ENCODE measurements around the gene GALNT1.
"Not testable (repeated sequence)": the region's sequence is repeated elsewhere in the genome, so short reads cannot be mapped to it uniquely, and the experiment has no call there.

GALNT1 gene

DNA sequence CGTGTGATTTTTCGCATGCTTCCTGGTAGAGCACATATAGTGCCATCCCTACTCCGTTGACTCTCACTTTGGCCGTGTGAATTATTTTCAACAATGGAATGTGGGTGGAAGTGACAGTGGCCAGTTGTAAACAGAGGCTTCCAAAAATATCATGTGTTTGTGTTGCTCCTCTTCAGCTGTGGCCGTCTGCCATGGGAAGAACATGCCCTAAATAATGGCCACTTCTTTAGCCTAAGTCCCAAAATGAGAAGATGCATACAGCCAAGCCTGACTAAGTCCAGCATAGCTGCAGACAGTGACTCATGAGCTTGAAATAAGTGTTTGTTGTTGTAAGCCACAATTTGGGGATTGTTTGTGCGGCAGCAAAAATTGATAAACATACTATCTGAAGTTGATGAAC lies 8.9 kb upstream of the GALNT1 start:
- Histone ChIP-seq H3K9ac (ENCODE audit: low read length) (no peak overlapping the region), H2AFZ (ENCODE audit: low read depth, low read length, severe bottlenecking) (no peak overlapping the region), H3K27ac (ENCODE audit: low read depth, low read length) (no peak overlapping the region), H3K27me3 (ENCODE audit: low read length) (no peaks in the 10 kb centered on the region), H3F3A (ENCODE audit: insufficient read depth) (no peaks in the 10 kb centered on the region), H3K79me2 (ENCODE audit: insufficient read depth, low read length) (no peaks in the 10 kb centered on the region), H3K9me3 (ENCODE audit: insufficient read depth, low read length) (peaks cover 9% of the 10 kb centered on the region; the same call in 1 of the 2 replicates), H4K20me1 (ENCODE audit: low read depth, low read length) (no peaks in the 10 kb centered on the region), H3K4me3 (ENCODE audit: insufficient read depth, low read length, poor library complexity, severe bottlenecking) (no peak overlapping the region), H3K9me2 (replicated peaks; ENCODE audit: insufficient read depth, low read length) (no peaks in the 10 kb centered on the region), H3K4me2 (ENCODE audit: low read depth, low read length, poor library complexity, severe bottlenecking) (no peak overlapping the region), H3K36me3 (ENCODE audit: low read length) (no peaks in the 10 kb centered on the region)
- no peak for TF ChIP-seq EZH2phosphoT487 (conservative IDR thresholded peaks at IDR 0.05; ENCODE audit: low read length)
- TF ChIP-seq, protein P1, sequence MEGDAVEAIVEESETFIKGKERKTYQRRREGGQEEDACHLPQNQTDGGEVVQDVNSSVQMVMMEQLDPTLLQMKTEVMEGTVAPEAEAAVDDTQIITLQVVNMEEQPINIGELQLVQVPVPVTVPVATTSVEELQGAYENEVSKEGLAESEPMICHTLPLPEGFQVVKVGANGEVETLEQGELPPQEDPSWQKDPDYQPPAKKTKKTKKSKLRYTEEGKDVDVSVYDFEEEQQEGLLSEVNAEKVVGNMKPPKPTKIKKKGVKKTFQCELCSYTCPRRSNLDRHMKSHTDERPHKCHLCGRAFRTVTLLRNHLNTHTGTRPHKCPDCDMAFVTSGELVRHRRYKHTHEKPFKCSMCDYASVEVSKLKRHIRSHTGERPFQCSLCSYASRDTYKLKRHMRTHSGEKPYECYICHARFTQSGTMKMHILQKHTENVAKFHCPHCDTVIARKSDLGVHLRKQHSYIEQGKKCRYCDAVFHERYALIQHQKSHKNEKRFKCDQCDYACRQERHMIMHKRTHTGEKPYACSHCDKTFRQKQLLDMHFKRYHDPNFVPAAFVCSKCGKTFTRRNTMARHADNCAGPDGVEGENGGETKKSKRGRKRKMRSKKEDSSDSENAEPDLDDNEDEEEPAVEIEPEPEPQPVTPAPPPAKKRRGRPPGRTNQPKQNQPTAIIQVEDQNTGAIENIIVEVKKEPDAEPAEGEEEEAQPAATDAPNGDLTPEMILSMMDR (IDR thresholded peaks at IDR 0.05; ENCODE audit: insufficient read depth, low read length, poor library complexity, severe bottlenecking) = no peak

DNA sequence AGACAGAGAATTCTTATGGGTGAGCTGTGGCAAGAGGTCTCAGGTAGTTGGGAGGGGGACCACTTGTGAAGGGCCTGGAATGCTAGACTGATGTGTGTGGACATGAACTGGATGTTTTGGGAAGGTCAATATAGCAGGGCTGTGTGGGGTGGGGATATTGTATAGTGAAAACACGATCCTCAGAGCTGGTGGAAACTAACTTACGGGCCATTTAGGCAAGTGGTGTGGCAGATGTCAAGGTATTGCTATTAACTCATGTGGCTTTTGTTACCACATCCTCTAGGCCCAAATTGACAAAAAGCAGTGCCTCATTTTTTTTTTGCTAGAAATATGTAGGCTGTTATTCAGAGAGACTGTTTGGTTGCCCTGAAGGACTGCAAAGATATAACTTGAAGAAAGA lies 8.0 kb upstream of the GALNT1 start:
- H4K20me1 ChIP-seq (ENCODE audit: low read depth, low read length) = no peaks in the 10 kb centered on the region
- H3K36me3 ChIP-seq (ENCODE audit: low read length) = no peaks in the 10 kb centered on the region
- no peaks in the 10 kb centered on the region for H3K79me2 ChIP-seq (ENCODE audit: insufficient read depth, low read length)
- no peaks in the 10 kb centered on the region for H3K27me3 ChIP-seq (ENCODE audit: low read length)
- H2AFZ ChIP-seq (ENCODE audit: low read depth, low read length, severe bottlenecking) = no peak overlapping the region
- no peak overlapping the region for H3K9ac ChIP-seq (ENCODE audit: low read length)
- H3K9me3 ChIP-seq (ENCODE audit: insufficient read depth, low read length) = peaks cover 9% of the 10 kb centered on the region; the same call in 1 of the 2 replicates
- no peak overlapping the region for H3K27ac ChIP-seq (ENCODE audit: low read depth, low read length)
- no peak overlapping the region for H3K4me3 ChIP-seq (ENCODE audit: insufficient read depth, low read length, poor library complexity, severe bottlenecking)
- no peaks in the 10 kb centered on the region for H3F3A ChIP-seq (ENCODE audit: insufficient read depth)
- H3K4me2 ChIP-seq (ENCODE audit: low read depth, low read length, poor library complexity, severe bottlenecking) = no peak overlapping the region
- TF ChIP-seq, protein P1 (IDR thresholded peaks at IDR 0.05; ENCODE audit: insufficient read depth, low read length, poor library complexity, severe bottlenecking) = no peak
- no peak for TF ChIP-seq EZH2phosphoT487 (conservative IDR thresholded peaks at IDR 0.05; ENCODE audit: low read length)
- H3K9me2 ChIP-seq (replicated peaks; ENCODE audit: insufficient read depth, low read length) = no peaks in the 10 kb centered on the region

DNA sequence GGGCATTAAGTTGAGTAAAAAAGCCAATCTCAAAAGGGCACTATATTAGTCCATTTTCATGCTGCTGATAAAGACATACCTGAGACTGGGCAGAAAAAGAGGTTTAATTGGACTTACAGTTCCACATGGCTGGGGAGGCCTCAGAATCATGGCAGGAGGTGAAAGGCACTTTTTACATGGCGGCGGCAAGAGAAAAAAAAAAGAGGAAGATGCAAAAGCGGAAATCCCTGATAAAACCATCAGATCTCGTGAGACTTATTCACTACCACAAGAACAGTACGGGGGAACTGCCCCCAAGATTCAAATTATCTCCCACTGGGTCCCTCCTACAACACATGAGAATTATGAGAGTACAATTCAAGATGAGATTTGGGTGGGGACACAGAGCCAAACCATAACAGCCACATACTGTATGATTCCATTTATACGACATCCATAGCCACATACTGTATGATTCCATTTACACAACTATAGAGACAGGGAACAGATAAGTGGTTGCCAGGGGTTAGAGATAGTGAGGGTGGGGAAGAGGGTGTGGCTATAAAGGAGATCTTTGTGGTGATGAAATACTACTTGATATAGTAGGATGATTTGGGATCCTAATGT lies 5.2 kb upstream of the GALNT1 start:
- not testable (repeated sequence) for H3K79me2 ChIP-seq (ENCODE audit: insufficient read depth, low read length); H3K27ac ChIP-seq (ENCODE audit: low read depth, low read length); H3K9me2 ChIP-seq (replicated peaks; ENCODE audit: insufficient read depth, low read length); H3K36me3 ChIP-seq (ENCODE audit: low read length); H3K4me2 ChIP-seq (ENCODE audit: low read depth, low read length, poor library complexity, severe bottlenecking); H4K20me1 ChIP-seq (ENCODE audit: low read depth, low read length); H3K4me3 ChIP-seq (ENCODE audit: insufficient read depth, low read length, poor library complexity, severe bottlenecking); H3F3A ChIP-seq (ENCODE audit: insufficient read depth); H3K9me3 ChIP-seq (ENCODE audit: insufficient read depth, low read length); H2AFZ ChIP-seq (ENCODE audit: low read depth, low read length, severe bottlenecking); H3K27me3 ChIP-seq (ENCODE audit: low read length); H3K9ac ChIP-seq (ENCODE audit: low read length)

DNA sequence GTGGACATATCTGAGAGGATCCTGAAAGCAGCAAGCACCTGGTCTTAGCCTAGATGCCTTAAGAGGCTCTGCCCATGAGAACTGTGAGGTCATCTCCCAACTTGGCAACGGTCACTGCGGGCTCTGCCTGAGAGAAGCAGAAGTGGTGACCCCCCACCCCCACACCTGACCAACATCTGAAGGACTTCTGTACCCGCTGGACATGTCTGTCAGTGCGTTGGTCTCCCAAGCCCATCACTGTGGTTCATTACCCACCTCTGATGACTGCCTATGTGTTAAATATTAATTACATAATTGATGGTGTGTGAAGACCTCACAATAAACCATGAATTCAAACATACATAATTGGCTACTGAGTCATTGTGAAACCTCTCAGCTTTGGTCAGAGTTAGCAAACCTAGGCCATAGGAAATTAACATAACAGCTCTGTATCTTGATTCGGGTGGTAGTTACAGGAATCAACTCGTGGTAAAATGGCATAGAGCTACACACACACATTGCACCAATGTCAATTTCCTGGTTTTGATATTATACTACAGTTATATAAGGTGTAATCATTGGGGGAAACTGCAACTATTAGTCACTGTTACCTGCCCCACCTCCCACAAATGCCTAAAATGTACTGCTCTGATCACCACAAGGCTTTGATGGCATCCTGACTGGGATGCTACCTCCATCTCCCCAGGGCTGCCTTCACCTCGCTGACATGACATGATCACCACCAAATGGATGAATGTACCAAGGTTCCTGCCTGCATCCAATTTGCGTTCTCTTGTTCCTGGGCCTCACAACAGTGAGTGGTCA lies 4.3 kb upstream of the GALNT1 start:
- no peak overlapping the region for H3K4me2 ChIP-seq (ENCODE audit: low read depth, low read length, poor library complexity, severe bottlenecking)
- no peaks in the 10 kb centered on the region for H3K79me2 ChIP-seq (ENCODE audit: insufficient read depth, low read length)
- no peaks in the 10 kb centered on the region for H3K36me3 ChIP-seq (ENCODE audit: low read length)
- peaks cover 10% of the 10 kb centered on the region for H3F3A ChIP-seq (ENCODE audit: insufficient read depth)
- H4K20me1 ChIP-seq (ENCODE audit: low read depth, low read length) = no peaks in the 10 kb centered on the region
- no peak overlapping the region for H3K4me3 ChIP-seq (ENCODE audit: insufficient read depth, low read length, poor library complexity, severe bottlenecking)
- no peaks in the 10 kb centered on the region for H3K9me2 ChIP-seq (replicated peaks; ENCODE audit: insufficient read depth, low read length)
- no peak overlapping the region for H3K27ac ChIP-seq (ENCODE audit: low read depth, low read length)
- TF ChIP-seq, protein P1 (IDR thresholded peaks at IDR 0.05; ENCODE audit: insufficient read depth, low read length, poor library complexity, severe bottlenecking) = no peak
- TF ChIP-seq EZH2phosphoT487 (conservative IDR thresholded peaks at IDR 0.05; ENCODE audit: low read length) = no peak
- peaks cover 9% of the 10 kb centered on the region; the same call in 1 of the 2 replicates for H3K9me3 ChIP-seq (ENCODE audit: insufficient read depth, low read length)
- H2AFZ ChIP-seq (ENCODE audit: low read depth, low read length, severe bottlenecking) = no peak overlapping the region
- H3K9ac ChIP-seq (ENCODE audit: low read length) = no peak overlapping the region
- H3K27me3 ChIP-seq (ENCODE audit: low read length) = no peaks in the 10 kb centered on the region

All from SU-DHL-6 (cell line).